HCT116 (cell line): ENCODE data around the gene CCDC89. TPM values are rescaled to one million over a fixed set of nuclear protein-coding genes. Genes with fewer than 3 reads are reported as not detected.

Source experiments
- ATAC-seq: fragments of 200-7000 bp; cut with Tn5 transposase; 2 replicates; pipeline ENCODE4 v1.9.1; 2020; ENCODE audit warnings: mild to moderate bottlenecking, moderate library complexity
- BruUV-seq: library from RNA; stranded (reverse); fragments of 400-500 nt; replicated peaks from 2 replicates; lab custom pipeline; 2021; lab: Mats Ljungman, UMichigan
- CTCF ChIA-PET: fragments of 300-600 bp; sonication (Branson Sonifier 250); formaldehyde crosslinking; loops from one replicate; lab custom pipeline; 2021; ENCODE audit warnings: antibody characterized with exemption; lab: Charles Lee
- POLR2A ChIA-PET: fragments of 300-600, 350-600 bp; sonication (Branson Sonifier 250); formaldehyde crosslinking; loops from one replicate; lab custom pipeline; 2021; ENCODE audit warnings: antibody characterized with exemption; lab: Charles Lee
- RAD21 ChIA-PET, 2 experiments: fragments of 300-600 bp; sonication (Branson Sonifier 250); formaldehyde crosslinking; loops; one replicate each; lab custom pipeline; 2023; ENCODE audit warnings: low total read pairs in 2 of 2; ENCODE audit not compliant: uncharacterized antibody in 2 of 2, unreplicated experiment in 2 of 2, low non-redundant PET in 1 of 2; lab: Charles Lee
- DNase-seq: peaks from one replicate; pipeline ENCODE4 v3.0.0-alpha.2; 2010; ENCODE audit warnings: low read depth, low spot score
- H2AFZ ChIP-seq: fragments of 200-600 bp; shearing (Covaris generic), sonication (generic); 2 replicates; pipeline ENCODE4 v1.6.1; 2017; ENCODE audit warnings: low read depth, mixed run types, mixed read lengths, antibody characterized with exemption, low read length; ENCODE audit not compliant: poor library complexity, severe bottlenecking
- H3K27ac ChIP-seq: 2 replicates; pipeline ENCODE4 v1.5.1; 2012; ENCODE audit warnings: low read depth, low read length
- H3K27me3 ChIP-seq: fragments of 200-600 bp; sonication (generic); 2 replicates; pipeline ENCODE4 v1.6.1; 2016; ENCODE audit warnings: mixed run types, low read length, mixed read lengths; ENCODE audit not compliant: insufficient read depth
- H3K36me3 ChIP-seq, 2 experiments: fragments of 200-500 bp in 1 of 2; fragments of 200-600 bp in 1 of 2; sonication (Bioruptor generic) in 1 of 2; sonication (generic) in 1 of 2; 2 replicates each; pipeline versions ENCODE4 v1.5.1 to v1.6.1; 2014 to 2016; ENCODE audit warnings: low read length in 2 of 2, inconsistent platforms in 1 of 2, mixed read lengths in 1 of 2, mixed run types in 1 of 2; ENCODE audit not compliant: insufficient read depth in 2 of 2, control insufficient read depth in 1 of 2
- H3K4me1 ChIP-seq, 2 experiments: fragments of 200-600 bp in 1 of 2; sonication (generic) in 1 of 2; 2 replicates each; pipeline versions ENCODE4 v1.5.1 to v1.6.1; 2012 to 2017; ENCODE audit warnings: low read length in 2 of 2, inconsistent platforms in 1 of 2, mild to moderate bottlenecking in 1 of 2, mixed read lengths in 1 of 2, mixed run types in 1 of 2, moderate library complexity in 1 of 2; ENCODE audit not compliant: insufficient read depth in 2 of 2, control insufficient read depth in 1 of 2
- H3K4me2 ChIP-seq: fragments of 200-600 bp; sonication (generic); 2 replicates; pipeline ENCODE4 v1.6.1; 2017; ENCODE audit warnings: mixed run types, low read length, mixed read lengths
- H3K4me3 ChIP-seq, 2 experiments: fragments of 200-600 bp in 1 of 2; sonication (generic) in 1 of 2; replicated peaks in 1 of 2; 2 replicates each; pipeline ENCODE4 v1.5.1; 2011 to 2016; ENCODE audit warnings: low read length in 2 of 2, control low read depth in 1 of 2, low read depth in 1 of 2, mild to moderate bottlenecking in 1 of 2, mixed read lengths in 1 of 2, mixed run types in 1 of 2
- H3K79me2 ChIP-seq: fragments of 200-600 bp; sonication (generic); 2 replicates; pipeline ENCODE4 v1.6.1; 2017; ENCODE audit warnings: mild to moderate bottlenecking, mixed run types, low read length, moderate library complexity, mixed read lengths; ENCODE audit not compliant: insufficient read depth
- H3K9ac ChIP-seq: fragments of 200-600 bp; sonication (generic); 2 replicates; pipeline ENCODE4 v1.6.1; 2016; ENCODE audit warnings: low read length, mixed read lengths
- H3K9me2 ChIP-seq: fragments of 200-600 bp; sonication (generic), shearing (Covaris generic); 2 replicates; pipeline ENCODE4 v1.6.1; 2017; ENCODE audit warnings: mixed run types, mild to moderate bottlenecking, moderate library complexity; ENCODE audit not compliant: insufficient read depth
- H3K9me3 ChIP-seq, 2 experiments: fragments of 200-500 bp in 1 of 2; fragments of 200-600 bp in 1 of 2; sonication (Bioruptor generic) in 1 of 2; sonication (generic) in 1 of 2; 2 replicates each; pipeline ENCODE4 v1.6.1; 2014 to 2017; ENCODE audit warnings: low read length in 2 of 2, mixed read lengths in 2 of 2, inconsistent platforms in 1 of 2, low read depth in 1 of 2, mild to moderate bottlenecking in 1 of 2, mixed run types in 1 of 2, moderate library complexity in 1 of 2; ENCODE audit not compliant: control insufficient read depth in 1 of 2, insufficient read depth in 1 of 2
- H4K20me1 ChIP-seq: fragments of 200-600 bp; sonication (generic), shearing (Covaris generic); 2 replicates; pipeline ENCODE4 v1.6.1; 2017; ENCODE audit warnings: mixed run types, mild to moderate bottlenecking, moderate library complexity; ENCODE audit not compliant: insufficient read depth
- CBX3 ChIP-seq: IDR thresholded peaks from 2 replicates; pipeline ENCODE4 v1.6.1; 2012; ENCODE audit warnings: low read depth
- EGR1 ChIP-seq: IDR thresholded peaks from 2 replicates; pipeline ENCODE4 v1.6.1; 2012; ENCODE audit warnings: low read depth
- ELF1 ChIP-seq: IDR thresholded peaks from 2 replicates; pipeline ENCODE4 v1.6.1; 2012; ENCODE audit warnings: low read depth, borderline replicate concordance
- EZH2 ChIP-seq: fragments of 200-600 bp; sonication (generic); IDR thresholded peaks from 2 replicates; pipeline ENCODE4 v1.6.1; 2017; ENCODE audit warnings: antibody characterized with exemption, mixed run types
- JUND ChIP-seq: IDR thresholded peaks from 2 replicates; pipeline ENCODE4 v1.6.1; 2012
- POLR2A ChIP-seq: IDR thresholded peaks from 2 replicates; pipeline ENCODE4 v1.7.0; 2011; ENCODE audit warnings: borderline replicate concordance; ENCODE audit not compliant: insufficient read depth, insufficient read length; ENCODE audit errors: extremely low read depth
- POLR2AphosphoS5 ChIP-seq: IDR thresholded peaks from 2 replicates; pipeline ENCODE4 v1.6.1; 2011; ENCODE audit warnings: mild to moderate bottlenecking, low read depth, low read length, moderate library complexity
- SIN3A ChIP-seq: IDR thresholded peaks from 2 replicates; pipeline ENCODE4 v1.6.1; 2012; ENCODE audit warnings: low read depth
- SP1 ChIP-seq: IDR thresholded peaks from 2 replicates; pipeline ENCODE4 v1.6.1; 2012; ENCODE audit warnings: low read depth
- SRF ChIP-seq: IDR thresholded peaks from 2 replicates; pipeline ENCODE4 v1.6.1; 2012; ENCODE audit warnings: low read depth
- YY1 ChIP-seq: IDR thresholded peaks from 2 replicates; pipeline ENCODE4 v1.6.1; 2011; ENCODE audit warnings: low read length, low read depth, moderate library complexity, mild to moderate bottlenecking; ENCODE audit not compliant: insufficient replicate concordance; ENCODE audit errors: extremely low read depth
- ZFX ChIP-seq: fragments of 450-650 bp; IDR thresholded peaks from 2 replicates; pipeline ENCODE4 v1.6.1; 2017
- intact Hi-C: fragments of 100-400 bp; cut with micrococcal nuclease; formaldehyde crosslinking; loops from 2 replicates; pipeline ENCODE4 v1.10.0; 2022
- total RNA-seq: library from RNA; stranded (reverse); gene quantifications from one replicate; pipeline ENCODE4 v1.2.1, GENCODE V29; 2021; ENCODE audit not compliant: unreplicated experiment
- TF ChIP-seq, protein P1 (sequence below): IDR thresholded peaks from 2 replicates; pipeline ENCODE4 v1.6.1; 2011; ENCODE audit warnings: mild to moderate bottlenecking, low read length, moderate library complexity; ENCODE audit not compliant: insufficient replicate concordance; ENCODE audit errors: extremely low read depth
- TF ChIP-seq, protein P2 (sequence below): IDR thresholded peaks from 2 replicates; pipeline ENCODE4 v1.6.1; 2012; ENCODE audit warnings: low read depth
- TF ChIP-seq, protein P3 (sequence below): IDR thresholded peaks from 2 replicates; pipeline ENCODE4 v1.6.1; 2012
- TF ChIP-seq, protein P4 (sequence below): IDR thresholded peaks from 2 replicates; pipeline ENCODE4 v1.6.1; 2012

CCDC89 gene
- total RNA-seq, 1 experiment from 2014 or later: 0.22 TPM

DNA sequence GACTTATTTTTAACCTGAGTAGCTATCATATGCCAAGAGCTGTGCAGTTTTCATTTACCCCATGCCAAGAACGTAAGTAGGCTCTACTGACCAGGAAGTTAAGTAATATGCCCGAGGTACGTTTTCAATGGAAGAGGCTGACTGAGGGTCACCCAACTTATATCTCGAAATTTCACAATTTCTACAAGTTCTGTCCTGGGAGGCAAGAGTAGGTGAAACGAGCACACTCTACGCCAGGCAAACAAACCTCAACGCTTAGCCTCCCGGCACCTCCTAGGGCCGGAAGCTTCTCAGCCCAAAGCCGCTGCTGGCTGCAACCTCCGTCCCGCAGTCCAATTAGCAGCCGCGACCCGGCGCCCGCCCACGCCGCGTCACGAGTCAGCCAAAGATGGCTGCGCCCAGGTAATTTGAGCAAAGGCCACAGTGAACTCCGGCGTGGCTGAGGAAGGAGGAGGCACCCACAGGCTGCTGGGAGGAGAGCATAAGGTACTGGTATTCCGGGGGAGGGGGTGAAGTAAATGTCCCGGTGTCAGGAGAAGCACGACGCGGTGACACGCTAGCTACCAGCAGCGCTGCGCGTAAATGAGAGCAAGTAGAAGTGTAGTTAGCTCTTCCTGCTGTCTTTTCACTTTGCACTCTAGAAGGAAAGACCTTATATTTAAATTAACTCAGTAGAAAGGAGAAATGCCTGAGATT lies 38.2 kb downstream of the CCDC89 start, which contains the start of gene TMEM126A (continued):
- TF ChIP-seq, protein P1, sequence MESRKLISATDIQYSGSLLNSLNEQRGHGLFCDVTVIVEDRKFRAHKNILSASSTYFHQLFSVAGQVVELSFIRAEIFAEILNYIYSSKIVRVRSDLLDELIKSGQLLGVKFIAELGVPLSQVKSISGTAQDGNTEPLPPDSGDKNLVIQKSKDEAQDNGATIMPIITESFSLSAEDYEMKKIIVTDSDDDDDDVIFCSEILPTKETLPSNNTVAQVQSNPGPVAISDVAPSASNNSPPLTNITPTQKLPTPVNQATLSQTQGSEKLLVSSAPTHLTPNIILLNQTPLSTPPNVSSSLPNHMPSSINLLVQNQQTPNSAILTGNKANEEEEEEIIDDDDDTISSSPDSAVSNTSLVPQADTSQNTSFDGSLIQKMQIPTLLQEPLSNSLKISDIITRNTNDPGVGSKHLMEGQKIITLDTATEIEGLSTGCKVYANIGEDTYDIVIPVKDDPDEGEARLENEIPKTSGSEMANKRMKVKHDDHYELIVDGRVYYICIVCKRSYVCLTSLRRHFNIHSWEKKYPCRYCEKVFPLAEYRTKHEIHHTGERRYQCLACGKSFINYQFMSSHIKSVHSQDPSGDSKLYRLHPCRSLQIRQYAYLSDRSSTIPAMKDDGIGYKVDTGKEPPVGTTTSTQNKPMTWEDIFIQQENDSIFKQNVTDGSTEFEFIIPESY: no peak
- peak; percentile 79; the same call in 1 of the 2 replicates for TF ChIP-seq SP1

DNA sequence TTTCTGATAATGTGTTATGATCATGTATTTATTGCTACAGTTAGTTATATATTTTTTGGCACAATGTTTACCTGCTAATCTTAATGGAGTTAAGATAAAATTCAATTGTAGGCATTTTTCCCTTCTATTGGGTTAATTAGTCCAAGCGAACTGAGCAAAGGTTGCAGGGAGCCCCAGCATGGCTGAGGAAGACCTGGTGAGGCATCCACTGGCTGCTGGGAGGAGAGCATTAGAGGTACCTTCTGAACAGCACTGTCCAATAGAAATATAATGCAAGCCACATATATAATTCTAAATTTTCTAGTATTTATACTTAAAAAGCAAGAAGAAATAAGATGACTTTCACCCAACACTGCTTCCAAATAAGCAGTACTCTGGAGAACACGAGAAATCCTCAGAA lies 38.9 kb downstream of the CCDC89 start:
- peak overlapping the region; percentile 90 for H3K4me2 ChIP-seq
- H3K27me3 ChIP-seq: no peaks in the 10 kb centered on the region
- peak overlapping the region; percentile 84 for H3K9ac ChIP-seq
- no peaks in the 10 kb centered on the region for H3K9me2 ChIP-seq
- RAD21 ChIA-PET: no interaction called here
- CTCF ChIA-PET: interaction anchor here (0.7 to 1.5 kb wide), 2 partner anchors 208 to 547 kb away, joined by 3 to 4 read pairs; partner anchors contain the start of gene CCDC83
- ATAC-seq (peak; percentile 18), DNase-seq (no peak)
- H3K79me2 ChIP-seq: peaks cover 18% of the 10 kb centered on the region
- 0 out of 4 replicates have a peak, but pooled peaks cover 0 to 3% of the 10 kb centered on the region in 2 experiments for H3K36me3 ChIP-seq
- H3K27ac ChIP-seq: peak overlapping the region; percentile 55; the same call in 1 of the 2 replicates
- POLR2A ChIA-PET: interaction anchor here (1.0 to 1.6 kb wide), 4 partner anchors 9 to 16 kb away, joined by 3 to 9 read pairs (median 6); no protein-coding TSS in a partner anchor
- H4K20me1 ChIP-seq: no peaks in the 10 kb centered on the region
- peaks cover 4 to 15% of the 10 kb centered on the region in 2 experiments; a peak in 3 of 4 replicates for H3K4me1 ChIP-seq
- no TSS peak for BruUV-seq
- H2AFZ ChIP-seq: peak overlapping the region; percentile 77
- H3K9me3 ChIP-seq: no peaks in the 10 kb centered on the region
- peak overlapping the region; percentile 70 to 86 for H3K4me3 ChIP-seq
- intact Hi-C loops: no loop called here
- no peak for TF ChIP-seq SRF
- TF ChIP-seq, protein P2, sequence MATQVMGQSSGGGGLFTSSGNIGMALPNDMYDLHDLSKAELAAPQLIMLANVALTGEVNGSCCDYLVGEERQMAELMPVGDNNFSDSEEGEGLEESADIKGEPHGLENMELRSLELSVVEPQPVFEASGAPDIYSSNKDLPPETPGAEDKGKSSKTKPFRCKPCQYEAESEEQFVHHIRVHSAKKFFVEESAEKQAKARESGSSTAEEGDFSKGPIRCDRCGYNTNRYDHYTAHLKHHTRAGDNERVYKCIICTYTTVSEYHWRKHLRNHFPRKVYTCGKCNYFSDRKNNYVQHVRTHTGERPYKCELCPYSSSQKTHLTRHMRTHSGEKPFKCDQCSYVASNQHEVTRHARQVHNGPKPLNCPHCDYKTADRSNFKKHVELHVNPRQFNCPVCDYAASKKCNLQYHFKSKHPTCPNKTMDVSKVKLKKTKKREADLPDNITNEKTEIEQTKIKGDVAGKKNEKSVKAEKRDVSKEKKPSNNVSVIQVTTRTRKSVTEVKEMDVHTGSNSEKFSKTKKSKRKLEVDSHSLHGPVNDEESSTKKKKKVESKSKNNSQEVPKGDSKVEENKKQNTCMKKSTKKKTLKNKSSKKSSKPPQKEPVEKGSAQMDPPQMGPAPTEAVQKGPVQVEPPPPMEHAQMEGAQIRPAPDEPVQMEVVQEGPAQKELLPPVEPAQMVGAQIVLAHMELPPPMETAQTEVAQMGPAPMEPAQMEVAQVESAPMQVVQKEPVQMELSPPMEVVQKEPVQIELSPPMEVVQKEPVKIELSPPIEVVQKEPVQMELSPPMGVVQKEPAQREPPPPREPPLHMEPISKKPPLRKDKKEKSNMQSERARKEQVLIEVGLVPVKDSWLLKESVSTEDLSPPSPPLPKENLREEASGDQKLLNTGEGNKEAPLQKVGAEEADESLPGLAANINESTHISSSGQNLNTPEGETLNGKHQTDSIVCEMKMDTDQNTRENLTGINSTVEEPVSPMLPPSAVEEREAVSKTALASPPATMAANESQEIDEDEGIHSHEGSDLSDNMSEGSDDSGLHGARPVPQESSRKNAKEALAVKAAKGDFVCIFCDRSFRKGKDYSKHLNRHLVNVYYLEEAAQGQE: no peak
- TF ChIP-seq POLR2A: no peak
- TF ChIP-seq, protein P3, sequence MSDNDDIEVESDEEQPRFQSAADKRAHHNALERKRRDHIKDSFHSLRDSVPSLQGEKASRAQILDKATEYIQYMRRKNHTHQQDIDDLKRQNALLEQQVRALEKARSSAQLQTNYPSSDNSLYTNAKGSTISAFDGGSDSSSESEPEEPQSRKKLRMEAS: no peak
- no peak for TF ChIP-seq ELF1
- TF ChIP-seq, protein P1: no peak
- no peak for TF ChIP-seq EZH2
- TF ChIP-seq, protein P4, sequence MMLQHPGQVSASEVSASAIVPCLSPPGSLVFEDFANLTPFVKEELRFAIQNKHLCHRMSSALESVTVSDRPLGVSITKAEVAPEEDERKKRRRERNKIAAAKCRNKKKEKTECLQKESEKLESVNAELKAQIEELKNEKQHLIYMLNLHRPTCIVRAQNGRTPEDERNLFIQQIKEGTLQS: no peak
- TF ChIP-seq EGR1: no peak
- TF ChIP-seq CBX3: no peak
- TF ChIP-seq ZFX: no peak
- TF ChIP-seq YY1: no peak
- no peak for TF ChIP-seq POLR2AphosphoS5
- TF ChIP-seq JUND: no peak
- TF ChIP-seq SIN3A: no peak
